ENCODE data around the gene MIA2. TPM values are rescaled to one million over a fixed set of nuclear protein-coding genes. Genes with fewer than 3 reads are reported as not detected.
A peak's percentile ranks its signal among the peaks of the same experiment; 100 is the strongest.

The MIA2 gene
- total and polyA plus RNA-seq, 9 of the 15 experiments (the other 6 are each of a cell fraction or from before 2014, with no cell fraction given): 6.0 to 21.8 (median 12.8) TPM

DNA sequence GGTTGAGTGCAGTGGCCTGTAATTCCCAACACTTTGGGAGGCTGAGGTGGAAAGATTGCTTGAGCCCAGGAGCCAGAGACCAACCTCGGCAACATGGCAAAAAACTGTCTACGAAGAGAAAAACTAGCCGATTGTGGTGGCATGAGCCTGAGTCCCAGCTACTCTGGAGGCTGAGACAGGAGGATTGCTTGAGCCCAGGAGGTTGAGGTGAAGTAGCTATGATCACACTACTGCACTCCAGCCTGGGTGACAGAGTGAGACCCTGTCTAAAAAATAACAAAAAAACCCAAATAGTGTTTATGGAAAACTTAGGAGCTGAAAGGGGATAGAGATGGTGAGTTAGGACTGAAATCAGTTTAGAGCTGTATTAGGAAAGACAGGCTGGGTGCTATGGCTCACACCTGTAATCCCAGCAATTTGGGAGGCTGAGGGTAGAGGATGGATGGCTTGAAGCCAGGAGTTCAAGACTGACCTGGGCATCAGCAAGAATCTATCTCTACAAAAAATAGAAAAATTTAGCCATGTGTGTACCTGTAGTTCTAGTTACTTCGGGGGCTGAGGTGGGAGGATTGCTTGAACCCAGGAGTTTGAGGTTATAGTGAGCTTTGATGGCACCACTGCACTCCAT, 49.0 kb upstream of the MIA2 start:
- Histone ChIP-seq H3K9me3 (replicated peaks; ENCODE audit: control insufficient read depth, insufficient read depth, low read depth, low read length) (no peaks in the 10 kb centered on the region), H3K9me1 (ENCODE audit: control insufficient read depth, insufficient read depth, low read length) (no peaks in the 10 kb centered on the region), H3K36me3 (ENCODE audit: control insufficient read depth, insufficient read depth, low read length) (peaks cover 49% of the 10 kb centered on the region), H4K20me1 (replicated peaks; ENCODE audit: control insufficient read depth, insufficient read depth, low read length) (no peaks in the 10 kb centered on the region), H2AFZ (ENCODE audit: low read depth, low read length) (no peak overlapping the region), H3K4me3 (no peak overlapping the region), H3K79me2 (ENCODE audit: control insufficient read depth, insufficient read depth, low read length) (no peaks in the 10 kb centered on the region; the same call in 2 of the 3 replicates), H3K4me1 (replicated peaks in 1 of 2; ENCODE audit: control insufficient read depth in 2 of 2, insufficient read depth in 2 of 2, low read length in 2 of 2) (no peaks in the 10 kb centered on the region; a peak in 2 of 5 replicates), H3K27ac (ENCODE audit: extremely low read depth, low read depth, low read length) (no peak overlapping the region), H3K4me2 (ENCODE audit: insufficient read depth, low read length) (no peak overlapping the region), H3K27me3 (ENCODE audit: control insufficient read depth in 2 of 2, insufficient read depth in 2 of 2, low read length in 2 of 2) (no peaks in the 10 kb centered on the region), H3K9ac (ENCODE audit: insufficient read depth in 1 of 2, low read depth in 2 of 2, low read length in 2 of 2) (no peak overlapping the region)
- peak; percentile 49 for FAIRE-seq
- CTCF ChIA-PET (ENCODE audit: low intra/inter-chr PET ratio): no interaction called here
- BruUV-seq (replicated peaks): no TSS peak
- TF ChIP-seq POLR2AphosphoS5 (IDR thresholded peaks at IDR 0.05; ENCODE audit: control insufficient read depth, insufficient read depth, low read depth, low read length) (peak; percentile 67), ATF1 (CRISPR knock-in tag; IDR thresholded peaks at IDR 0.05) (no peak), ATF1 (tag; IDR thresholded peaks at IDR 0.05) (no peak), POLR2A (conservative IDR thresholded peaks at IDR 0.05) (peak; percentile 74; the same call in 1 of the 2 replicates), GMEB1 (CRISPR knock-in tag; IDR thresholded peaks at IDR 0.05) (no peak), DDX20 (tag; IDR thresholded peaks at IDR 0.05; ENCODE audit: low read depth) (no peak), SUPT5H (IDR thresholded peaks at IDR 0.05) (peak; percentile 64; the same call in 1 of the 2 replicates), RCOR1 (IDR thresholded peaks at IDR 0.05; ENCODE audit: borderline replicate concordance in 1 of 2, low read depth in 2 of 2, low read length in 2 of 2) (no peak), KDM4B (IDR thresholded peaks at IDR 0.05; ENCODE audit: borderline replicate concordance in 2 of 2, low read depth in 1 of 2) (no peak), NFIC (IDR thresholded peaks at IDR 0.05) (peak; percentile 12; the same call in 1 of the 2 replicates), POLR2AphosphoS2 (IDR thresholded peaks at IDR 0.05; ENCODE audit: low read length) (peak; percentile 63; the same call in 1 of the 2 replicates), POLR2B (IDR thresholded peaks at IDR 0.05; ENCODE audit: low read depth, partially characterized antibody) (peak; percentile 70), BRCA1 (IDR thresholded peaks at IDR 0.05) (no peak), BRCA1 (CRISPR knock-in tag; IDR thresholded peaks at IDR 0.05) (no peak), ERF (CRISPR knock-in tag; IDR thresholded peaks at IDR 0.05) (no peak)
- peak; percentile 24 for ATAC-seq
- WGBS (ENCODE audit: insufficient coverage, low coverage, missing lambda C conversion rate): 94% methylated on average over 4 of the region's 4 CpGs
- in situ Hi-C loops (cut with MboI) (no loop called here), intact Hi-C loops (cut with micrococcal nuclease) (no loop called here)
- POLR2A ChIA-PET: interaction anchor here (0.6 to 1.8 kb wide), 13 partner anchors 9 to 184 kb away, joined by 3 to 9 read pairs (median 4); partner anchors contain the start of genes GEMIN2, PNN and TRAPPC6B
- DNase-seq (ENCODE audit: extremely low read depth in 1 of 4, low spot score in 3 of 4): no peak
